ENCODE data around the gene RGS1.

DNA sequence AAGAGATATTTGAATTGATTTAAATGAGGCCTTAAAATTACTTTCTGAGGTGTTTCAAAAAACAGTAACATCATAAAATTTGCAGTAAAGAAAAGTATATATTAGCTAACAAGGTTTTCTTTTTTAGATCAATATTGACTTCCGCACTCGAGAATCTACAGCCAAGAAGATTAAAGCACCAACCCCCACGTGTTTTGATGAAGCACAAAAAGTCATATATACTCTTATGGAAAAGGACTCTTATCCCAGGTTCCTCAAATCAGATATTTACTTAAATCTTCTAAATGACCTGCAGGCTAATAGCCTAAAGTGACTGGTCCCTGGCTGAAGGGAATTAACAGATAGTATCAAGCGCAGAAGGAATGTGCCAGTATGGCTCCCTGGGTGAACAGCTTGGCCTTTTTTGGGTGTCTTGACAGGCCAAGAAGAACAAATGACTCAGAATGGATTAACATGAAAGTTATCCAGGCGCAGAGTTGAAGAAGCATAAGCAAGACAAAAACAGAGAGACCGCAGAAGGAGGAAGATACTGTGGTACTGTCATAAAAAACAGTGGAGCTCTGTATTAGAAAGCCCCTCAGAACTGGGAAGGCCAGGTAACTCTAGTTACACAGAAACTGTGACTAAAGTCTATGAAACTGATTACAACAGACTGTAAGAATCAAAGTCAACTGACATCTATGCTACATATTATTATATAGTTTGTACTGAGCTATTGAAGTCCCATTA is 3.6 kb downstream of the RGS1 start:
- TF ChIP-seq, protein P1, sequence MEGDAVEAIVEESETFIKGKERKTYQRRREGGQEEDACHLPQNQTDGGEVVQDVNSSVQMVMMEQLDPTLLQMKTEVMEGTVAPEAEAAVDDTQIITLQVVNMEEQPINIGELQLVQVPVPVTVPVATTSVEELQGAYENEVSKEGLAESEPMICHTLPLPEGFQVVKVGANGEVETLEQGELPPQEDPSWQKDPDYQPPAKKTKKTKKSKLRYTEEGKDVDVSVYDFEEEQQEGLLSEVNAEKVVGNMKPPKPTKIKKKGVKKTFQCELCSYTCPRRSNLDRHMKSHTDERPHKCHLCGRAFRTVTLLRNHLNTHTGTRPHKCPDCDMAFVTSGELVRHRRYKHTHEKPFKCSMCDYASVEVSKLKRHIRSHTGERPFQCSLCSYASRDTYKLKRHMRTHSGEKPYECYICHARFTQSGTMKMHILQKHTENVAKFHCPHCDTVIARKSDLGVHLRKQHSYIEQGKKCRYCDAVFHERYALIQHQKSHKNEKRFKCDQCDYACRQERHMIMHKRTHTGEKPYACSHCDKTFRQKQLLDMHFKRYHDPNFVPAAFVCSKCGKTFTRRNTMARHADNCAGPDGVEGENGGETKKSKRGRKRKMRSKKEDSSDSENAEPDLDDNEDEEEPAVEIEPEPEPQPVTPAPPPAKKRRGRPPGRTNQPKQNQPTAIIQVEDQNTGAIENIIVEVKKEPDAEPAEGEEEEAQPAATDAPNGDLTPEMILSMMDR (IDR thresholded peaks at IDR 0.05) = no peak
- TF ChIP-seq YY1 (IDR thresholded peaks at IDR 0.05; ENCODE audit: low read depth) (no peak; the same call in 1 of the 2 replicates), MEF2A (IDR thresholded peaks at IDR 0.05; ENCODE audit: borderline replicate concordance, low read depth) (no peak), ELF1 (IDR thresholded peaks at IDR 0.05) (no peak), POLR2AphosphoS5 (IDR thresholded peaks at IDR 0.05; ENCODE audit: low read depth, low read length) (no peak), EP300 (IDR thresholded peaks at IDR 0.05; ENCODE audit: borderline replicate concordance in 1 of 2, low read depth in 1 of 2, low read length in 1 of 2) (no peak; a peak in 1 of 4 replicates), NFIC (IDR thresholded peaks at IDR 0.05; ENCODE audit: borderline replicate concordance) (no peak), TCF12 (IDR thresholded peaks at IDR 0.05) (peak; percentile 54; the same call in 1 of the 2 replicates), MXI1 (IDR thresholded peaks at IDR 0.05; ENCODE audit: low read depth, low read length) (no peak)

Data from SK-N-SH (cell line).